ENCODE results near the gene ZBTB5. TPM values are rescaled to one million over a fixed set of nuclear protein-coding genes. Genes with fewer than 3 reads are reported as not detected.

The ZBTB5 gene
- total and polyA plus RNA-seq, 2 of the 13 experiments (the other 11 are each of a cell fraction or from before 2014, with no cell fraction given): 12.5 to 20.5 TPM

DNA sequence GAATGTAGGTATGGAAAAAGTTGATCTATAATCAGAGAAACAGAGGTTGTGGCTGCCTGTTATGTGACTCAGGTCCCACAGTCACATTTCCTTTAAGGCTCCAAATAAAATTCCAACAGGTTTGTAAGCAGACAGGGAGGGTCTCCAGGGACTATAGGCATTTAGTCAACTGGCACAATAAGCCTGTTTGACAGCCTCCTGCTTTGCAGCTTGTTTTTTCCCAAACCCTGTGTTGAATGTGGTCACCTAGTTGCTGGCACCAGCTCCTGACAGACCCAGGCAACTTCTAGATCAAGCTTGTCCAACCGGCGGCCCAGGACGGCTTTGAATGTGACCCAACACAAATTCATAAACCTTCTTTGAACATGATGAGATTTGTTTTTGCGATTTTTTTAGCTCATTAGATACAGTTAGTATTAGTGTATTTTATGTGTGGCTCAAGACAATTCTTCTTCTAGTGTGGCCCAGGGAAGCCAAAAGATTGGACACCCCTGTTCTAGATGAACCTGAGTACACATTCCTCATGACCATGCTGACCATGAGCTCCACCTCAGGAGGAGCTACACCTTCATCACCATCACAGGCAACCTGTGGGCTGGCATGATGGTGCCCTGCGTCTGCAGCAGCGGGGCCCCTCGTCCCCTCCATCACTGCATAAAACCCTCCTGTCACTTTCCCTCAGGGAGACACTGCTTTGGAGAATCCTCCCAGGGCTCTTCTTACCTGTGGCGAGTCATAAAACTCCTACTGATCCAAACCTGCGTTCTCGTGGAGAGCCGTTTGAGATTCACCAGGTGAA lies 58.4 kb downstream of the ZBTB5 start (continued):
- TF ChIP-seq, protein P1, sequence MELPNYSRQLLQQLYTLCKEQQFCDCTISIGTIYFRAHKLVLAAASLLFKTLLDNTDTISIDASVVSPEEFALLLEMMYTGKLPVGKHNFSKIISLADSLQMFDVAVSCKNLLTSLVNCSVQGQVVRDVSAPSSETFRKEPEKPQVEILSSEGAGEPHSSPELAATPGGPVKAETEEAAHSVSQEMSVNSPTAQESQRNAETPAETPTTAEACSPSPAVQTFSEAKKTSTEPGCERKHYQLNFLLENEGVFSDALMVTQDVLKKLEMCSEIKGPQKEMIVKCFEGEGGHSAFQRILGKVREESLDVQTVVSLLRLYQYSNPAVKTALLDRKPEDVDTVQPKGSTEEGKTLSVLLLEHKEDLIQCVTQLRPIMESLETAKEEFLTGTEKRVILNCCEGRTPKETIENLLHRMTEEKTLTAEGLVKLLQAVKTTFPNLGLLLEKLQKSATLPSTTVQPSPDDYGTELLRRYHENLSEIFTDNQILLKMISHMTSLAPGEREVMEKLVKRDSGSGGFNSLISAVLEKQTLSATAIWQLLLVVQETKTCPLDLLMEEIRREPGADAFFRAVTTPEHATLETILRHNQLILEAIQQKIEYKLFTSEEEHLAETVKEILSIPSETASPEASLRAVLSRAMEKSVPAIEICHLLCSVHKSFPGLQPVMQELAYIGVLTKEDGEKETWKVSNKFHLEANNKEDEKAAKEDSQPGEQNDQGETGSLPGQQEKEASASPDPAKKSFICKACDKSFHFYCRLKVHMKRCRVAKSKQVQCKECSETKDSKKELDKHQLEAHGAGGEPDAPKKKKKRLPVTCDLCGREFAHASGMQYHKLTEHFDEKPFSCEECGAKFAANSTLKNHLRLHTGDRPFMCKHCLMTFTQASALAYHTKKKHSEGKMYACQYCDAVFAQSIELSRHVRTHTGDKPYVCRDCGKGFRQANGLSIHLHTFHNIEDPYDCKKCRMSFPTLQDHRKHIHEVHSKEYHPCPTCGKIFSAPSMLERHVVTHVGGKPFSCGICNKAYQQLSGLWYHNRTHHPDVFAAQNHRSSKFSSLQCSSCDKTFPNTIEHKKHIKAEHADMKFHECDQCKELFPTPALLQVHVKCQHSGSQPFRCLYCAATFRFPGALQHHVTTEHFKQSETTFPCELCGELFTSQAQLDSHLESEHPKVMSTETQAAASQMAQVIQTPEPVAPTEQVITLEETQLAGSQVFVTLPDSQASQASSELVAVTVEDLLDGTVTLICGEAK (IDR thresholded peaks at IDR 0.05): no peak
- TF ChIP-seq, protein P1 (CRISPR knock-in tag; IDR thresholded peaks at IDR 0.05): no peak
- TF ChIP-seq SYNCRIP (IDR thresholded peaks at IDR 0.05; ENCODE audit: insufficient read depth, low read depth, low read length): no peak

Measured in HepG2 (cell line).